ENCODE results near the gene TMEM95.

TMEM95 gene

GRCh38 chr17:7406235-7406825 is 51.4 kb downstream of the TMEM95 start:
- no peak for DNase-seq
